Caki2 (cell line): ENCODE data around the gene SRMS. TPM values are rescaled to one million over a fixed set of nuclear protein-coding genes. Genes with fewer than 3 reads are reported as not detected.

Experiments
- DNase-seq: peaks from one replicate; pipeline ENCODE4 v3.0.0-alpha.2; 2015; ENCODE audit warnings: low read depth
- in situ Hi-C: cut with HindIII; loops from 2 replicates; pipeline ENCODE4 v1.10.0; 2016; ENCODE audit warnings: low sequenced_read_pairs, low pct_unique_long_range_greater_than_20kb, mixed read lengths
- total RNA-seq: library from RNA; depleted of rRNA; stranded (reverse); fragments of >200 nt; shearing (Covaris generic); gene quantifications from 2 replicates; pipeline ENCODE4 v1.2.3, GENCODE V29; 2014; ENCODE audit warnings: low replicate concordance

Gene SRMS
- total RNA-seq, 1 experiment from 2014 or later = not detected

DNA sequence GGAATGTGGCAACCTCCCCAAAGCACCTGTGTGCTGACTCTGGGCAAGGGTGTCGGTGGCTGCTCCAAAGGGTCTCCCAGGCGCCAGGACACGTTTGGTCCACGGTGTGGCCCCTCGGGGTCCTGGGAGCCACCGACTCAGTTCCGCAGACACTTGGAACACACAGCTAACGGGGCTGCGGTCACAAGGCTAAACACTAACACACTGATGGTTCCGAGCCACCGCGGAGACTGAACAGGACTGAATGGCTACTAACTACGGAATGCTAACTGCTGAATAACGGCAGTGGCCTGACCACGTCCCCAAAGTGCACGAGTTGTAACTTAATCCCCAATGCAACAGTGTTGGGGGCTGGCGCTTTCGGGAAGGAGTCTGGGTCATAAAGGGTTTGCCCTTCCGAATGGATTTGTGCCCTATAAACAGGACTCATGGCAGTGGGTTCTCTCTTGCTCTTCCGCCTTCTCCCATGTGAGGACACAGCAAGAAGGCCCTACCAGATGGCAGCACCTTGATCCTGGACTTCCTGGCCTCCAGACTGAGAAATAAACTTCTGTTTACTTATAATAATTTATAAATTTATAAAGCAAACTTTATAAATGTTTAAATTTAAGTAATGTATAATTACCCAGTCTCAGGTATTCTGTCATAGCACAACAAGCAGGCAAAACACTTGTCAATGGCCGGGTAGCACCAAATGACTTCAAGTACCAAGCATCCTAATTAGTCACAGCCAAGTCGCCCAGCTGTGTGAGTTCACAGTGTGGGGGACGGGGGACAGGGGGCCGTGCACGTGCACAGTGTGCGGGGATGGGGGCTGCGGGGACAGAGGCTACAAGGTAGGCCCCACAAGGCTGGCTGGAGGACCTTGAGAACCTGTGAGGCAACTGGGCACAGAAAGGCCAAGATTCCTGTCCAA is 46.4 kb downstream of the SRMS start:
- in situ Hi-C loops = no loop called here
- no peak for DNase-seq

DNA sequence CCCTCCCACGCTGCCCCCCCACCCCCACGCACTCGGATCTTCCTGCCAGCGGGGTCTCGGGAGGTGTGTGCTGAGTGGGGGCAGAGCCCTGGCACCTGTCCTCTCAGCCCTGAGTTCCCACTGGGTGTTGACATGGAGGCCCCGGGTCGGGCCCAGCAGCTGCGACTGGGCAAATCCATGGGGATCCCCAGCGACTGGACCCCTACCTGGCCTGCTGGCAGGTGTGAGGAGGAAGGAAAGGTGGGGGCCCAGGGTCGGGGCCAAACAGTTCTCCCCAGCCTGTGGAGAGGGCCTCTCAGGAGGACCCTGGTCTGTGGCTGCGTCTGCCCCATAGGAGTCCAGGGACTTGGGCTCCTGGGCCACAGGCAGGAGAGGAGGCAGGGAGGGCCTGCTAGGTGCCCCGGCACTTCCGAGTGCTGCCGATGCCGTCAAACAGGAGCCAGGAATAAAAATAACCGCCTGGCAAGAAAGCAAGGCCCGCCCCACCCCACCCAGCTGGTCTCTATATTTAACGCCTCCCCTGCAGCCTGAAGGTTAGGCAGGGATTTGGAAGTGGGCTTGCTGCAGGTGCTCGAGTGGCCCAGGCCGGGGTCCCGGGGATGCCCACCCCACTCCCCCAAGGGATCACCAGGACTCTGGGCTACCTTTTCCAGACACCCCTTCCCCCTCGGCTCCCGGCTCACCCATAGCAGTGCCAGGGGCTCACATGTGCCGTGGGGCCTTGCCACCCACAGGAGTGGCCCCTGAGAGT is 47.2 kb downstream of the SRMS start:
- in situ Hi-C loops = no loop called here
- DNase-seq = no peak

DNA sequence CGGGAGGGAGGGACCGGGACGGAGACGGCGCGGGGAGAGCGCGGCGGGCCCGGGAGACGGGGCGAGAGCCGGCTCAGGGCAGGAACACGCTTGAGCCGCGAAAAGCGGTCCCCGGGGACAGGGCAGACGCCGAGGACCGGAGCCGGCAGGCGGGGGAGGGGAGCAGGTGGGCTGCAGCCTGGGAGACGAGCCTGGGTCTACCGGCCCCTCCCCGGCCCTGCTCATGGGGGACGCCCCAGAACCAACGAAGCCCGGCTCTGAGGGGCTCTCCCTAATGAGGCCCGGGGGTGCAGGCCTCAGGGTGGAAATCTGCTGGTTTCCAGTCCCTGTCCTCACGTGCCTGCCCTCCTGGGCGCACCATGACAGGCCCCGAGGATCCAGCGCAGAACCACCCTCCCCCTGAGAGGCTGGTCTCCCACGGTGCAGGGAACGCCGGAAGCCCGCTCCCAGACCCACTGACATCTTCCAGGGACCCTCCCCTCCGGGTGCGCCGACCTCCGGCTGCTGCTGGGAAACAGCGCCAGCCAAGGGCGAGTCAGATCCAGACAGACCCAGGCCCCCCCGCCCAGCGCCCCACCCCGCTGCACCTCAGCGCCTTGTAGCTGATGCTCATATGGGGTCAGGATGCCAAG is 48.1 kb downstream of the SRMS start:
- no peak for DNase-seq
- in situ Hi-C loops = no loop called here

DNA sequence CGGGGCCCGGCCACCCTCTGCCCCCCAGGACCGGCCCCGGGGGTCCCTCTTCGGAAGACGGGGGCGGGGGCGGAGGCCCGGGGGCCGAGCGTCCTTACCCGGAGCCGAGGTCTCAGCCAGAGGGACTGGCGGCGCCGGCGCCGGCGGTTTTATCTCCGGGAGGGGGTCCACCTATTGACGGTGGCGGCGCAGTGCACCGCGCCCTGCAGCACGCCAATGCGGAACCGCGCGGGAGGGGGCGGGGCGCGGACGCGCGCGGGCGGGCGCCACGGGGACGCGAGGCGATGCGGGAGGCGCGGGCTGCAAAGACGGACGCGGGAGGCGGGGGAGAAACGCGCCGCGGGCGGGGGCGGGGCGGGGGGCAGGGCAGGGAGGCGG is 48.6 kb downstream of the SRMS start, which contains the start of gene EEF1A2:
EEF1A2 (minus strand) TSS at position 124 of the 378 bp plus-strand sequence. CDS start 1,320 bp downstream, outside the sequence.
- peak; percentile 33 for DNase-seq
- in situ Hi-C loops = no loop called here

DNA sequence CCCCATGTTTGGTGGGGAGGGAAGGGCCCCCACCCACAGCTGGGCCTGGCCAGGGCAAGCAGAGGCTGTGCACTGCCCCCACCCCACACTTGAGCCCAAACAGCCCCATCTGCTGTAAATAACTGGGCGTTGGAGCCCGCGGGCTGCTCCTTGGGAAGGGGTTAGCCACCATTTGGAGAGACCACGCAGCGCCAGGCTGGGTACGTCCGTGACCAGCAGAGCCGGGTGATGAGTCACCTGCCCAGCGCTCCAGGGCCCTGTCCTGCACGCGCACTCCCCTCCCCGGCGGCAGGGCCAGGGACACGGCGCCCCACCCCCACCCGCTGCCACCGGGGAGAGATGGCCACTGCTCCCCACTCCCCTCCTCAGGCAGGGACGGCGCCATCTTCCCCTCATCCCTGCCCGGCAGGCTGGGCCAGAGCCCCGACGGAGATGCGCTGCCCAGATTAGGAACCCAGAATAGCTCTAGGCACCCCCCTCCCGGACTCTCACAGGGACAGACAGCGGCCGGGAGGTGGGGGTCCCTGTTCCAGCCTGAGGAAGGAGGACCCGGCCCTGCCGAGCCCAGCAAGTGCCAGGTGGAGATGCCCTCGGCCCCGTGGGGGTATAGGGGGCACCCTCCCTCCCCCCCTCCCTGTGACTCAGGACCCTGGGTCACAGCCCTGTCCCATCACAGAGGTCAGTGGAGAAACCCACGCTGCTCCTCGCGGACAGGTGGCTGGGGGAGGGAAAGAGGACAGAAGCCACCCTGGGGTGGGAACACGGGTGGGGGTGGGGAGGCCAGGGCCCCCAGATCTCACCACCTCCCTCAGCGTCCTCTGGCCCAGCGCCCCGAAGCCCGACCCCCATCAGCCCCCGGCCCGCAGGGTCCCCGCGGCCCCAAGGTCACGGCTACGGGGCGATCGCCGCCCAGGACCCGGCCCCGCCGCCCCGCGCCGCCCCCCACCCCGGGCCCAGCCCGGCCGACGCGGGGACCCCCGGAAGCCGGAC is 49.3 kb downstream of the SRMS start:
- peak; percentile 60 for DNase-seq
- in situ Hi-C loops = no loop called here

DNA sequence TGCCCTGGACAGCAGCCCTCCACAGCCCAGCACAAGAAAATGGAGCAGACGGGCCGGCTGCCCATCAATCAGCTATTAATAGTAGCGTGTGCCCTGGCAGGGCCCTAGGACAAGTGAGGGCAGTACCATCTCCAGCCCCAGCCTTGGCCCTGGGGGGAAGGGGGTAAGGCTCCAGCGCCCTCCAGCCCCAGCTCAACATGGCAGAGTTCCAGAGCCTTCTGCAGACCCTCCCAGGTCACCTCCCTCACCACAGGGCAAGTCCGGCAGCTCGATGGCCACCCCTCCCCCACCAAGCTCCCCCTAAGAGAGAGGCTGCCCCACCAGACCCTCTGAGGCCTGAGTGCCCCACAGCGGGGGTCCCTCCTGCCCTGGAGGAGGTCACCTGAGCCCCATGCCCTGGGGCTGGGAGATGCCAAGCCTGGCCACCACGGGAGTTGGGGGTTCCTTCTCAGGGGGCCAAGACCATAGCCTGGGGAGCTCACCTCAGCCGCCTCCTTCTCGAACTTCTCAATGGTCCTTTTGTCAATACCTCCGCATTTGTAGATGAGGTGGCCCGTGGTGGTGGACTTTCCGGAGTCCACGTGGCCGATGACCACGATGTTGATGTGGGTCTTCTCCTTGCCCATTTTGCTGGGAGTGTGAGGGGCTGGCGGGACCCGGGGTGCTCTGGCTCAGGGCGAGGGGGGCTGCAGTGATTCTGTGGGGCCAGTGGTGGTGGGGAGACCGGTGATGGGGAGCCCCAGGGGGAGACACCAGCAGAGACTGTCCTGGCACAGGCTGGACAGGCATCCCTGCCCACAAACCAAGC is 50.2 kb downstream of the SRMS start:
- in situ Hi-C loops = no loop called here
- DNase-seq = no peak

DNA sequence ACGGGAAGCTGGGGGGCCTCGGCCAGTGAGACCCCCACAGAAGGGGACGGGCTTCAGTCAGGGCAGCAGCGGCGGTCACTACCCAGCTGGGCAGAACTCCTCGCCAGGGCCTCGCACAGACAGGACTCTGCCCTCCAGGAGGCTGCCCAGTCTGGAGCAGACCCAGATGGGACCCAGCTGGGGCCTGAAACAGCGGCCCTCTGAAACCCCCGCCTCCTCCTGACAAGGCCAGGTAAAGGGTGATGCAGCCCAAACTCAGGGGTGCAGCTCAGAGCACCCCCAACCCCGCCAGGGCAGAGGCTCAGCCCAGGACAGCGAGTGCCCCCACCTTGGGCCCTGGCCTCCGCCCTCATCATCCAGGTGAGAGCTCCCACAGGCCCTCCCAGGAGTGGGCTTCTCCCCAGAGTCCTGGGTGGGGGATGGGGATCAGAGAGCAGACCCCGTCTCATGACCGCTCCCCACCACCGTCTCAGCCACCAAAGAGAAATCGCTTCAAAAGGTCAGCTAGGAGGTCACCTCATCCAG is 50.9 kb downstream of the SRMS start:
- in situ Hi-C loops = no loop called here
- no peak for DNase-seq

DNA sequence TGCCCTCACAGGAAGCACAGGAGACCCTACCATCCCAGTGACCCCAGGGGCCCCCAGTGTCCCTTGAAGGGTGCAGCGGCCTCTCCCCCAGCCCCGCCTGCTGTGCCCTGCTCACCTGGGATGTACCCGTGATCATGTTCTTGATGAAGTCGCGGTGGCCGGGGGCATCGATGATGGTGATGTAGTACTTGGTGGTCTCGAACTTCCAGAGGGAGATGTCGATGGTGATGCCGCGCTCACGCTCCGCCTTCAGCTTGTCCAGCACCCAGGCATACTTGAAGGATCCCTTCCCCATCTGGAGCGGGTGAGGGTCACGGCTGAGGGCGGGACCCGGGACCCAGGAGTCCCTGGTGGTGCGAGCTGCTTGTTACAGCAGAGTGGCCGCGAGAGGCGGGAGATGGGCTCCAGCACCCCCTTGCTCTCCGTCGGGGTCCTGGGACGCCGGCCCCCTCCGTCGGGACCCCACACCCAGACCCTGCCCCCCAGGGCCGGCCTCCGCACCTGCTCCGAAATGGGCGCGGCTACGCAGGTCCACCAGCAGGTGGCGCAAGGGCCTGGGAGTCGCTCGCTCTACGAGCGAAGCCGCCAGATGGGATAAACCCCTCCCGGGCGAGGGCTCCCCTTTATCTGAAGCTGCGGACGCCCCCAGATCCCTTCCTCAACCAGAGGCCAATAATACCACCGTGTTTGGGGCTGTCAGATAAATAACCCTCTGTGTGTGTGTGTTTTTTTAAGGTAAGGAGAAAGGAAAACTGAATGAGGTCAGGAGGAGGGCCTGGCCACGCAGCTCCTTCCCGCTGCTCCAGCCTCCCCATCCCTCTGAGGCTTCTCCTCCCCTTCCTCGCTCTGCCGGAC is 51.6 kb downstream of the SRMS start:
- DNase-seq = peak; percentile 27
- in situ Hi-C loops = no loop called here

DNA sequence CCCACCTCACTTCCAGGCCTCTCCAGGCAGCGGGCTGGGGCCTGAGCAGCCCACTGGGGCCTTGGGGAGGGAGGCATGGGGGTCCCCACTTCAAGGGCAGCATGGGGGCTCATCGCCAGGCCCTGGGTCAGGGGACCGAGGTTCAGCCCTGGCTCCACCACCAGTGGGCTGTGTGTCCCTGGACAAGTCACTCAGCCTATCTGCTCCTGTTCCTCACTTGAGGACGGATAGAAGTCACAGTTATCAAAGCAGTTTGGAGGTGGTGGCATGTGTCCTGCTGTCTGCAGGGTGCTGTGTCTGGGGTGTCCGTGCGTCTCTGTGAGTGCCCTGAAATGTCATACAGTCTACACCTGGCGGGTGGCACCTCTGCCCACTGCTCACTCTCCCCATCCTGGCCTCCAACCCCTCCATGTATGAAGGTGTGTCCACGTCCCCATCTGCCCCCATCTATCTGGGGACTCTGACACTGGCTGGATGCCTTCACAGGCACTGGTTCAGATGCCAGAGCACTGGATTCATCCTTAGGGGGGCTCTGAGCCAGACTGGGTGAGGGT is 52.3 kb downstream of the SRMS start:
- DNase-seq = no peak
- in situ Hi-C loops = no loop called here

DNA sequence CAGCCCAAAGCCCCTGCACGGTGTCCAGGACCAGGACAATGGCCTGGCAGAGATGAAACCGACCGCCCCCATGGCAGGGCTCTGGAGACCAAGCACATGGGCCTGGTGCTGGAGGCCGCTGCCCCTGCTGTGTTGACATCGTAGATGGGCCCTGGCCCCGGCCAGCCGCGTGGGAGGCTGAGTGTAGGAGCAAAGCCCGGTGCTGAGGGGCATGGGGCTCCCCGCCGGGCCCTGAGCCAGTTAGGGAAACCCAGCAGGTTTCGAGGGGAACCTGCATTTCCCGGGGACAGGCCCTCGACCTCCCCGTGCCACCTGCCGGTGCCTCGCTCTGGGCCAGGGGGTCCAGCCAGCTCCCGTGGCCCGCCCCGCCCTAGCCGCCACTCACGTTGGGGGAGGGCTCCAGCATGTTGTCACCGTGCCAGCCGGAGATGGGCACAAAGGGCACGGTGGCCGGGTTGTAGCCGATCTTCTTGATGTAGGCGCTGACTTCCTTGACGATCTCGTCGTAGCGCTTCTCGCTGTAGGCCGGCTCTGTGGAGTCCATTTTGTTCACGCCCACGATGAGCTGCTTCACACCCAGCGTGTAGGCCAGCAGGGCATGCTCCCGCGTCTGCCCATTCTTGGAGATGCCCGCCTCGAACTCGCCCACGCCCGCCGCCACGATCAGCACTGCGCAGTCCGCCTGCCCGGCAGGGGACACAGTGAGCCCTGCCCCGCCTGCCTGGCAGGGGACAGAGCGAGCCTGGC is 53.0 kb downstream of the SRMS start:
- DNase-seq = no peak
- in situ Hi-C loops = no loop called here

DNA sequence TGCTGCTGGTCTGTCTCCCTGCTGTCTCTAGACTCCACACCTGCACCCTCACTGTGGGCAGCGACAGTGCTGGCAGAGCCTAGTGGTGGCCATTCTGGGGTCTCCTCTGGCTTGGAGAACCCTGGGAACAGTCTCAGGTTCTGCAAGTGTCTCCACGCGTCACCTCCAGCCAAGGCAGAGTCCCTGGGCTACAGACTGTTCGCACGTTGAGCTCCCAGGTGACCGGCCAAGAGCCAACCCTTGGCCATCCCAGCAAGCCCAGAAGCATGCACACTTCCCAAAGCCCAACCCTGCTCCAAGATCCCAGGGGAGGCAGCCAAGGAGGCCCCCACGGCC is 53.5 kb downstream of the SRMS start:
- no peak for DNase-seq
- in situ Hi-C loops = no loop called here

DNA sequence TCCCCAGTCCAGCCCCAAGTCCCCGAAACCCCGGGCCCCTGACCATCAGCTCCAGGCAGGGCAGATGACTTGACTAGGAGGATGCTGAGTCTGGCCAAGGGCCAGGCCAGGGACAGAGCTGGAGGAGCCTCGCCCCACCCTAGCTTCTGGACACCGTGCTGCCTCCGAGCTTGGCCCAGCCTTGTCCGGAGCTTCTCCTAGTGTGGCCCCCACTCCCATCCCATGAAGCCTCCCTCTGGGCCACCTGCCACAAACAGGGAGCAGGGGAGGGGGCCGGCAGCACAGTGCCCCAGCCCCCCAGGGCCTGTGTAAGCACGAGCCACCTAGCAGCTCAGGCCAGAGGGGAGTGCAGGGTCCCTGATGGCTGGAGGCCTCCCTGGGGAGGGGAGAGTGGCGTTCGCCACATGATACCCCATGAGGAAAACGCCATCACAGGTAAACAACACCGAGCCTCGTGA is 54.0 kb downstream of the SRMS start:
- DNase-seq = no peak
- in situ Hi-C loops = no loop called here

DNA sequence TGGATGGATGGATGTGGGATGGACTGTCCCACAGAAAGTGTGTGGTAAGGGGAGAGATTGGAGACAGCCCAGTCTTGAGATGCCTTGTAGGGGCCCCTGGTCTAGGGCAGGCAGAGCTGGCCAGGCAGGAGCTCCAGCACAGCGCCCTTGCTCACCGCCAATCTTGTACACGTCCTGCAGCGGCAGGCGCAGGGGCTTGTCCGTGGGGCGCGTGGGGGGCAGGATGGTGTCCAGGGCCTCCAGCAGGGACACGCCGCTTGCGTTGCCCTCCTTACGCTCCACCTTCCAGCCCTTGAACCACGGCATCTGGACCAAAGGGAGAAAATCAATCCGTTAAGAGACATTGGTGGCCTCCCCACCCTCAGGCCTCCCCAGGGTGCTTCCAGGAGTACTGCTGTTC is 54.6 kb downstream of the SRMS start:
- in situ Hi-C loops = no loop called here
- no peak for DNase-seq

DNA sequence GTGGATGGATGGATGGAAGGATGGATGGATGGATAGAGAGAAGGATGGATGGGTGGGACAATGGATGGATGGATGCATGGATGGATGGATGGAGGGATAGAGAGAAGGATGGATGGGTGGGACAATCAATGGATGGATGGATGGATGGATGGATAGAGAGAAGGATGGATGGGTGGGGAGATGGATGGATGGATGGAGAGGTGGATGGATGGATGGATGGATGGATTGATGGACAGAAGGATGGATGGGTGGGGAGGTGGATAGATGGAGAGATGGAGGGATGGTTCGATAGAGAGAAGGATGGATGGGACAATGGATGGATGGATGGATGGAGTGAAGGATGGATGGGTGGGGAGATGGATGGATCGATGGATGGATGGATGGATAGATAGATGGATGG is 55.0 kb downstream of the SRMS start:
- in situ Hi-C loops = no loop called here
- no peak for DNase-seq

DNA sequence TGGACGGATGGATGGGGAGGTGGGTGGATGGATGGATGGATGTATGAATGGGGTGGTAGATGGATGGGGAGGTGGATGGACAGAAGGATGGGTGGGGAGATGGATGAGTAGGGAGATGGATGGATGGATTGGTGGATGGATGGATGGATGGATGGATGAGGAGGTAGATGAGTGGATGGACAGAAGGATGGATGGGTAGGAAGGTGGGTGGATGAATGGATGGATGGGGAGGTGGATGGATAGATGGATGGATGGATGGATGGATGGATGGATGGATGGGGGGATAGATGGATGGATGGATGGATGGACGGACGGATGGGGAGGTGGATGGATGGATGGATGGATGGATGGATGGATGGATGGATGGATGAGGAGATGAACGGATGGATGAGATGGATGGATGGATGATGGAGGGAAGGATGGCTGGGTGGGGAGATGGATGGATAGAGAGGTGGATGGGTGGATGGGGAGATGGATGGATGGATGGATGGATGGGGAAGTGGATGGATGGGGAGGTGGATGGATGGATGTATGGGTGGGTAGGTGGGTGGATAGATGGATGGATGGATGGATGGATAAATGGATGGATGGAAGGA is 55.8 kb downstream of the SRMS start:
- no peak for DNase-seq
- in situ Hi-C loops = no loop called here
